ENCODE data around the gene KIRREL3.

Gene KIRREL3

GRCh38 chr11:126518071-126518971 lies 482.2 kb downstream of the KIRREL3 start:
- no peak for DNase-seq (ENCODE audit: low read depth in 1 of 2, low spot score in 1 of 2)
- in situ Hi-C loops (cut with HindIII; ENCODE audit: low pct_unique_long_range_greater_than_20kb, low sequenced_read_pairs), result no loop called here
- TF ChIP-seq JUND (IDR thresholded peaks at IDR 0.05; ENCODE audit: low read depth), result no peak

DNA sequence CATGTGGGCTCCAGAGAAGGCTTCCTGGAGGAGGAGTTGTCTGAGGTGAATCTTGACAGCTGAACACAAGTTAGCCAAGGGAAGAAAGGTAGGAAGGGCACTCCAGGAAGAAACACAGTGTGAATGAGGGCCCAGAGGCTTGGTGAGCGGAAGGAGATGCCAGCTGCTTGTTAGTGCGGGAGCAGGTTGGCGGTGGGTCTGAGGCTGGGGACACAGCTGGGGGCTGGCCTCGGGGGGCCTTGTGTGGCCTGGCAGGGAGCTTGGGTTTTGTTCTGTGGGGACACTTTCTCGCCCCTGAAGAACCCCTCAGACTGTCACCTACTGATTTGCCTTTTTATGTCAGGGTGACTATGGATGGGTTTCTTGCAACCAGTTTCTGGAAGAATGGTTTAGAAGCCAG lies 485.1 kb downstream of the KIRREL3 start:
- no peak for DNase-seq (ENCODE audit: low read depth in 1 of 2, low spot score in 1 of 2)
- in situ Hi-C loops (cut with HindIII; ENCODE audit: low pct_unique_long_range_greater_than_20kb, low sequenced_read_pairs), result no loop called here
- no peak for TF ChIP-seq JUND (IDR thresholded peaks at IDR 0.05; ENCODE audit: low read depth)

GRCh38 chr11:126514061-126514693 lies 486.4 kb downstream of the KIRREL3 start:
- no peak for DNase-seq (ENCODE audit: low read depth in 1 of 2, low spot score in 1 of 2)
- in situ Hi-C loops (cut with HindIII; ENCODE audit: low pct_unique_long_range_greater_than_20kb, low sequenced_read_pairs), result no loop called here
- TF ChIP-seq JUND (IDR thresholded peaks at IDR 0.05; ENCODE audit: low read depth), result no peak

DNA sequence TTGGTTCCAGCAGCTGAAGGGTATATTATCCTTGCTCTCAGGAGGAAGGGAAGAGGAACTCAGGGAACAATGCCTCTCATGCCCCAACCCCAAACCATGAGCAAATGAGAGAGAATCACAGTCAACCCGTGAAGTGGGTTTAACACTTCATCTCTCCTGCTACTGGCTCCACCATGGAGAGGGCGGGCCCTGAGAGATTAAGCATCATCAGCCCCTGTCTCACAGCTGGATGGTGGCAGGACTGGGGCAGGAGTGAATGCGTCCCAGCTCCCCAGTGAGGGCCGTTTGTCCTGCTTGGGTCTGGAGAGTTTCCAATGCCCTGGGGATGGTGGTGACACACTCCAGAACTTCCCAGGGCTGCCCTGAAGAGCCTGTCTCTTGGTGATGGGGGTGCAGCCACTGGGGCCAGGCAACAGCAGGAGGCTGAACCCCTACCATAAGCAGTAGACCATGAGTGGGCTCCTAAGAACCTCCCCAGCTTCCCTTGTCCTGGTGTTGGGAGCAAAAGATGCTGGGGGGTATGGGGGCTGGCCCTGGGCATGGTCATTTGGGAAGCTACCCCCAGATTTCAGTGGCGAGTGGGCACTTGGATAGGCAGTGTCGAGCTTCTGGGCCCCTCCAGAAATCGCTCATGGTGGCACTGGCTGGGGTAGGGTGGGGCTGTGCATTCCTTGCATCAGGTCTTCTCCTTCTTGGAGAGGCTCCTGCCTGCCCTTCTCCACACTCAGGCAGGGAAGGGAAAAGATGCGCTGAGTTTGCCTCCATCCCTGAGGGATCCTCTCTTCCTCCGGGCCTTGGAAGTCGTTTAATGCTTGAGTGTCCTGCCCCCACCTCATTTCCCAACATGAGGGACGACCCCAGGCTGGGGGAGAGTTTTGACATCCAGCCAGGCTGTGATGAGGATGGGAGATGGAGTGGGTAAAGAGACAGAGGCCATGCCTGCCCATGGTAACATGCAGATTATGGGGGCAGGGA lies 487.5 kb downstream of the KIRREL3 start:
- in situ Hi-C loops (cut with HindIII; ENCODE audit: low pct_unique_long_range_greater_than_20kb, low sequenced_read_pairs), result no loop called here
- TF ChIP-seq JUND (IDR thresholded peaks at IDR 0.05; ENCODE audit: low read depth), result no peak
- no peak for DNase-seq (ENCODE audit: low read depth in 1 of 2, low spot score in 1 of 2)

GRCh38 chr11:126512251-126512650 lies 488.3 kb downstream of the KIRREL3 start:
- no peak for TF ChIP-seq JUND (IDR thresholded peaks at IDR 0.05; ENCODE audit: low read depth)
- in situ Hi-C loops (cut with HindIII; ENCODE audit: low pct_unique_long_range_greater_than_20kb, low sequenced_read_pairs), result no loop called here
- no peak for DNase-seq (ENCODE audit: low read depth in 1 of 2, low spot score in 1 of 2)

DNA sequence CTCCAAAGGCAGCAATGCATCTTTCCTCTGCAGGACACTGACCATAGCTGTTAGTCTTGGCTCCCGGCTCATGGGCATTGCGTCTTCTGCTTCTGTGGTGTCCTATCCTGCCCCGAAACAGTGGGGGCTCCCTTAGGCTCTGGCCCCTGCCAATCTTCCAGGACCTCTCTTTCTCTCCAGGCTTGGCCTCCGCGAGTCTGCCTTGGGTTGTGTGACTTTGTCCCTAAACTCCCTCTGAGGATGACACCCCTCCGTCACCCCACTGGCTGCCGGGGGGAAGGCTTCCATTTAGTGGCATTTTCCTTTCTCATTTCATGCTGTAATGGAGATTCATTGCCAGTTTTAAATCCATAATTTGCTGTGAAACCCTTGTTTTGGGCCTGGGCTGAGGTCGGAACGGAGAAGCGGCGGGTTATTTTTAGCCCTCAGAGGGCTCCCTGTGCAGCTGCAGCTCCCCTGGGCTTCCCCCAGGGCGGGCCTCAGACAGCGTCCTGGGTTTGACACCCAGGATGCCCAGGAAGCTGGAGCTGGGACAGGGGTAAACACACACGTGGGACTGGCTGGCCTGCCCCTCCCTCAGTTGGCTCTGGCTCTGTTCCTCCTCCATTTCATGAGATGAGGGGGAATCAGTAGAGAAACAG lies 489.0 kb downstream of the KIRREL3 start:
- no peak for DNase-seq (ENCODE audit: low read depth in 1 of 2, low spot score in 1 of 2)
- in situ Hi-C loops (cut with HindIII; ENCODE audit: low pct_unique_long_range_greater_than_20kb, low sequenced_read_pairs), result no loop called here
- no peak for TF ChIP-seq JUND (IDR thresholded peaks at IDR 0.05; ENCODE audit: low read depth)

- DNase-seq (ENCODE audit: low read depth in 1 of 2, low spot score in 1 of 2), result peak; percentile 66 to 69
- TF ChIP-seq JUND (IDR thresholded peaks at IDR 0.05; ENCODE audit: low read depth), result no peak
- in situ Hi-C loops (cut with HindIII; ENCODE audit: low pct_unique_long_range_greater_than_20kb, low sequenced_read_pairs), result no loop called here
Measured at GRCh38 chr11:126510621-126511370, 489.8 kb downstream of the KIRREL3 start.

GRCh38 chr11:126507646-126508045 lies 492.9 kb downstream of the KIRREL3 start:
- no peak for DNase-seq (ENCODE audit: low read depth in 1 of 2, low spot score in 1 of 2)
- TF ChIP-seq JUND (IDR thresholded peaks at IDR 0.05; ENCODE audit: low read depth), result no peak
- in situ Hi-C loops (cut with HindIII; ENCODE audit: low pct_unique_long_range_greater_than_20kb, low sequenced_read_pairs), result no loop called here

- no peak for TF ChIP-seq JUND (IDR thresholded peaks at IDR 0.05; ENCODE audit: low read depth)
- DNase-seq (ENCODE audit: low read depth in 1 of 2, low spot score in 1 of 2), result no peak
- in situ Hi-C loops (cut with HindIII; ENCODE audit: low pct_unique_long_range_greater_than_20kb, low sequenced_read_pairs), result no loop called here
Measured at GRCh38 chr11:126506789-126507188, 493.8 kb downstream of the KIRREL3 start.

DNA sequence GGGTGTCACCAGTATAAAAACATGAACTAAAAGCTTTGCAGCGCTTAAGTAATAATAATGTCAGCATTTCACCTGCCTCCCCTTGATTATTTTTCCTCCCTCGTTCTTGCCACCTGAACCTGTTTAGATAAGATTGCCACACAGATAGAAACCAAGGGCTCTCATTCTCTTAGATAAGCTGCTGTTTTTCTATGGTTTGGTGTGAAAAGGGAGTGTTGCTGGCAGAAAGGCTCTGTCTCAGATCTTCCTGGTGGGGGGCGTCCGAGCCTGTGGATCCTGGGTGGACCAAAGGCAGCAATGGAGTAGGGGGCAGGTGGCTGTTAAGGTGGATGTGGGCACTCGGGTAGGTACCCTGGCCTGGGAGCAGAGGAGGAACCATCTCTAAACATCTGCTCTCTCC lies 497.6 kb downstream of the KIRREL3 start:
- in situ Hi-C loops (cut with HindIII; ENCODE audit: low pct_unique_long_range_greater_than_20kb, low sequenced_read_pairs), result no loop called here
- no peak for DNase-seq (ENCODE audit: low read depth in 1 of 2, low spot score in 1 of 2)
- no peak for TF ChIP-seq JUND (IDR thresholded peaks at IDR 0.05; ENCODE audit: low read depth)

DNA sequence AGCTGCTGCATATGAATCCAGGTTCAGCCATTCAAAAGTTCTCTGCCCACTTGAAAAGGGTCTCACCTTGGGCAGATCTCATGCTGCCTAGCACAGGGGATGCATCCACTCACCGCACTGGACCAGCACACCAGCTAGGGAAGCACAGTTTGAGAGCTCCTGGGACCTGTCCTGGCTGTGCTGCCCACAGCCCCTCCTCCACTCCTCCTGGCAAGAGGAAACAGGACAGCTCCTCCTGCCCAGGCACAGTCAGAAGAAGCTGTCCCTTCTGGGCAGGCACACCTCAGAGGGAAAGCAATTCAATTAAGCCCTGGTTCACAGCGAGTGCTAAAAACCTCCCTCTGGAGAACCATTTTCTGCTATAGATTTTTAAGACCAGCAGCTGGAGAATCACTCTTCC lies 498.4 kb downstream of the KIRREL3 start:
- peak; percentile 55 to 56 for DNase-seq (ENCODE audit: low read depth in 1 of 2, low spot score in 1 of 2)
- no peak for TF ChIP-seq JUND (IDR thresholded peaks at IDR 0.05; ENCODE audit: low read depth)
- in situ Hi-C loops (cut with HindIII; ENCODE audit: low pct_unique_long_range_greater_than_20kb, low sequenced_read_pairs), result no loop called here

Data from T47D (cell line).